Adrenal gland (tissue), 5 donors: ENCODE data around the gene VPS37C.

Experiments
- CTCF ChIP-seq, 6 experiments: fragments of 450-650 bp in 4 of 6; fragments of 200-600 bp in 2 of 6; sonication (generic) in 1 of 6; IDR thresholded peaks; 1 replicate in 5 of 6; 2 replicates in 1 of 6; pipeline versions ENCODE4 v1.5.1 to v1.8.0; 2016 to 2021; ENCODE audit warnings: antibody characterized with exemption in 6 of 6, mild to moderate bottlenecking in 2 of 6, moderate library complexity in 1 of 6
- POLR2A ChIP-seq, 2 donors: fragments of 450-650 bp; IDR thresholded peaks; one replicate each; pipeline ENCODE4 v1.6.1; 2017; ENCODE audit warnings: antibody characterized with exemption in 2 of 2, mild to moderate bottlenecking in 2 of 2, moderate library complexity in 1 of 2
- donor health status: DM: no; HTN: no; CAD: no.

GRCh38 chr11:61112575-61112974 lies 48.7 kb downstream of the VPS37C start:
- no peak for TF ChIP-seq CTCF (IDR thresholded peaks at IDR 0.05)
- TF ChIP-seq POLR2A (IDR thresholded peaks at IDR 0.05) = no peak
